PC-9 (cell line): Measurements from ENCODE around the gene DPYSL4. TPM values are rescaled to one million over a fixed set of nuclear protein-coding genes. Genes with fewer than 3 reads are reported as not detected.

Experiments used
- BruUV-seq: library from RNA; stranded (reverse); fragments of 400-500 nt; replicated peaks from 2 replicates; lab custom pipeline; 2021; lab: Mats Ljungman, UMichigan
- CTCF ChIA-PET: fragments of 300-600 bp; sonication (Branson Sonifier 250); formaldehyde crosslinking; loops from one replicate; lab custom pipeline; 2022; ENCODE audit warnings: antibody characterized with exemption; lab: Charles Lee
- POLR2A ChIA-PET: fragments of 300-600 bp; sonication (Branson Sonifier 250); formaldehyde crosslinking; loops from one replicate; lab custom pipeline; 2022; ENCODE audit warnings: antibody characterized with exemption; ENCODE audit not compliant: unreplicated experiment; lab: Charles Lee
- DNase-seq, 2 experiments: peaks; one replicate each; pipeline versions ENCODE4 v3.0.0 to v3.0.0-alpha.2; 2015 to 2022; ENCODE audit warnings: mixed read lengths in 1 of 2
- H2AFZ ChIP-seq: fragments of 200-600 bp; sonication (generic); 2 replicates; pipeline ENCODE4 v1.8.1; 2017; ENCODE audit warnings: antibody characterized with exemption
- H3F3A ChIP-seq: fragments of 200-600 bp; sonication (generic); 2 replicates; pipeline ENCODE4 v1.8.1; 2017; ENCODE audit warnings: antibody characterized with exemption, mild to moderate bottlenecking, low read depth; ENCODE audit not compliant: insufficient read depth
- H3K27ac ChIP-seq: fragments of 200-600 bp; sonication (generic); 2 replicates; pipeline ENCODE4 v1.6.1; 2016; ENCODE audit warnings: mixed run types
- H3K27me3 ChIP-seq: fragments of 200-600 bp; sonication (generic); 2 replicates; pipeline ENCODE4 v1.6.1; 2016; ENCODE audit warnings: low read depth, mixed run types; ENCODE audit not compliant: insufficient read depth
- H3K36me3 ChIP-seq: fragments of 200-600 bp; sonication (generic); 2 replicates; pipeline ENCODE4 v1.6.1; 2016; ENCODE audit warnings: low read depth, mixed run types
- H3K4me1 ChIP-seq: fragments of 200-600 bp; sonication (generic); replicated peaks from 2 replicates; pipeline ENCODE4 v1.6.1; 2016; ENCODE audit warnings: mixed run types; ENCODE audit not compliant: insufficient read depth
- H3K4me2 ChIP-seq: fragments of 200-600 bp; sonication (generic); 2 replicates; pipeline ENCODE4 v1.6.1; 2017; ENCODE audit warnings: mixed run types
- H3K4me3 ChIP-seq: fragments of 200-600 bp; sonication (generic); 2 replicates; pipeline ENCODE4 v1.6.1; 2016; ENCODE audit warnings: mixed run types
- H3K79me2 ChIP-seq: fragments of 200-600 bp; sonication (generic); 2 replicates; pipeline ENCODE4 v1.6.1; 2017; ENCODE audit warnings: low read depth, mixed run types
- H3K9me2 ChIP-seq: fragments of 200-600 bp; sonication (generic); 2 replicates; pipeline ENCODE4 v1.8.1; 2017; ENCODE audit warnings: mild to moderate bottlenecking; ENCODE audit not compliant: insufficient read depth
- H3K9me3 ChIP-seq: fragments of 200-600 bp; sonication (generic); 2 replicates; pipeline ENCODE4 v1.8.1; 2016; ENCODE audit warnings: low read depth; ENCODE audit not compliant: insufficient read depth
- H4K20me1 ChIP-seq: fragments of 200-600 bp; sonication (generic); 2 replicates; pipeline ENCODE4 v1.8.1; 2017; ENCODE audit not compliant: insufficient read depth
- EZH2 ChIP-seq: fragments of 200-600 bp; sonication (generic); IDR thresholded peaks from 2 replicates; pipeline ENCODE4 v1.8.0; 2017; ENCODE audit warnings: antibody characterized with exemption, low read depth
- intact Hi-C: fragments of 100-400 bp; cut with micrococcal nuclease; formaldehyde crosslinking; loops from one replicate; pipeline ENCODE4 v1.10.0; 2022; ENCODE audit not compliant: unreplicated experiment
- total RNA-seq: library from RNA; stranded (reverse); gene quantifications from 2 replicates; pipeline ENCODE4 v1.2.3, GENCODE V29; 2021
- TF ChIP-seq, protein P1 (sequence below): fragments of 200-600 bp; sonication (generic); conservative IDR thresholded peaks from 2 replicates; pipeline ENCODE4 v1.6.1; 2017; ENCODE audit warnings: mixed run types, antibody characterized with exemption, mild to moderate bottlenecking, moderate library complexity

DPYSL4 gene
- total RNA-seq, 1 experiment from 2014 or later, result 4.8 TPM

DNA sequence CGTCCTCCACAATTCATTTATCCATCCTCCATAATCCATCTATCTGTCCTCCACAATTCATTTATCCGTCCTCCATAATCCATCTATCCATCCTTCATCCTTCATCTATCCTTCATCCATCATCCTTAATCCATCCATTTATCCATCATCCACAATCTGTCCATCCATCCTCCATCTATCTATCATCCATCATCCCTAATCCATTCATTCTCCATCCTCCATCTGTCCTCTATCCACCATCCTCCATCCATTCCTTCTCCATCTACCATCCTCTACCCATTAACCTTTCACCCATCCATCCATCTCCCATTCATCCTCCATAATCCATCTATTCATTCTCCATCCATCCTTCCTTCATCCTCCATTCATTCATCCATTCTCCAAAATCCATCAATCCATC, 36.0 kb upstream of the DPYSL4 start:
- no TSS peak for BruUV-seq
- H3K36me3 ChIP-seq, result no peaks in the 10 kb centered on the region
- no peaks in the 10 kb centered on the region for H3K27me3 ChIP-seq
- no peaks in the 10 kb centered on the region for H3K79me2 ChIP-seq
- no peak overlapping the region for H3K4me3 ChIP-seq
- H3K27ac ChIP-seq, result no peak overlapping the region
- ChIA-PET POLR2A (no interaction called here), CTCF (no interaction called here)
- intact Hi-C loops, result no loop called here
- no peaks in the 10 kb centered on the region for H3F3A ChIP-seq
- H4K20me1 ChIP-seq, result no peaks in the 10 kb centered on the region
- no peak overlapping the region for H2AFZ ChIP-seq
- DNase-seq, result no peak
- TF ChIP-seq EZH2, result no peak
- TF ChIP-seq, protein P1, sequence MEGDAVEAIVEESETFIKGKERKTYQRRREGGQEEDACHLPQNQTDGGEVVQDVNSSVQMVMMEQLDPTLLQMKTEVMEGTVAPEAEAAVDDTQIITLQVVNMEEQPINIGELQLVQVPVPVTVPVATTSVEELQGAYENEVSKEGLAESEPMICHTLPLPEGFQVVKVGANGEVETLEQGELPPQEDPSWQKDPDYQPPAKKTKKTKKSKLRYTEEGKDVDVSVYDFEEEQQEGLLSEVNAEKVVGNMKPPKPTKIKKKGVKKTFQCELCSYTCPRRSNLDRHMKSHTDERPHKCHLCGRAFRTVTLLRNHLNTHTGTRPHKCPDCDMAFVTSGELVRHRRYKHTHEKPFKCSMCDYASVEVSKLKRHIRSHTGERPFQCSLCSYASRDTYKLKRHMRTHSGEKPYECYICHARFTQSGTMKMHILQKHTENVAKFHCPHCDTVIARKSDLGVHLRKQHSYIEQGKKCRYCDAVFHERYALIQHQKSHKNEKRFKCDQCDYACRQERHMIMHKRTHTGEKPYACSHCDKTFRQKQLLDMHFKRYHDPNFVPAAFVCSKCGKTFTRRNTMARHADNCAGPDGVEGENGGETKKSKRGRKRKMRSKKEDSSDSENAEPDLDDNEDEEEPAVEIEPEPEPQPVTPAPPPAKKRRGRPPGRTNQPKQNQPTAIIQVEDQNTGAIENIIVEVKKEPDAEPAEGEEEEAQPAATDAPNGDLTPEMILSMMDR, result no peak
- H3K4me2 ChIP-seq, result no peak overlapping the region
- no peaks in the 10 kb centered on the region for H3K9me2 ChIP-seq
- H3K4me1 ChIP-seq, result no peaks in the 10 kb centered on the region
- H3K9me3 ChIP-seq, result no peaks in the 10 kb centered on the region

DNA sequence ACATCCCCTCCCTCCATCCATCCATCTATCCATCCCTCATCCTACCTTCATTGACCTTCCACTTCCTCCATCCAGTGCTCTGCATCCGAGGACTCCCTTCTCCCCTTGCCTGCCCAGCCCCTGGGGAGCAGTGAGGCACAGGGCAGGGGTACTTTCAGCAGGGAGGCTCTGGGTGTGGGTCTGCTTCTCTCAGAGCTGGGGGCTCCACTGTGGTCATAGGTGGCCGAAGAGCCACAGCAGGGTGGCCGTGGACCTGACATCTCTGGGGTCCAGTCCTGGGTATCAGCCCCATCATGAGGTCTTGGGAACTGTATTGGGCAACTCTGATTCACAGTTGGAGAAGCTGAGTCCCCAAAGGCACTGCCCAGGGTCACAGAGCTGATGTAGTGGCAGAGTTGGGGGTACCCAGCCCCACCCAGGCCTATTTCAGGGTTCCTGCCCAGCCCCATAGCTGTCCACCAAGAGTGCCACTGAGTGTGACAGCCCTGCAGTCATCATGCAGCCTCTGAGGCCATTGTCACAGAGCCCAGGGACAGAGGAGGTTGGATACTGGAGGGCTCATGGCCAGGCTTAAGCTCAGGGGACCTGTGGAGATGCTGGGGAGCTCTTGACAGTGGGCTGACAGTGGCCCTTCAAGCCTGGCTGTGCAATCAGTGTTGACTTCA, 35.3 kb upstream of the DPYSL4 start:
- no TSS peak for BruUV-seq
- Histone ChIP-seq H3K36me3 (no peaks in the 10 kb centered on the region), H4K20me1 (no peaks in the 10 kb centered on the region), H2AFZ (no peak overlapping the region), H3K79me2 (no peaks in the 10 kb centered on the region), H3K4me2 (no peak overlapping the region), H3K4me3 (no peak overlapping the region), H3F3A (no peaks in the 10 kb centered on the region), H3K4me1 (no peaks in the 10 kb centered on the region), H3K9me2 (no peaks in the 10 kb centered on the region), H3K27me3 (no peaks in the 10 kb centered on the region), H3K27ac (no peak overlapping the region), H3K9me3 (no peaks in the 10 kb centered on the region)
- DNase-seq, result no peak
- CTCF ChIA-PET, result no interaction called here
- no peak for TF ChIP-seq EZH2
- TF ChIP-seq, protein P1, result no peak
- POLR2A ChIA-PET, result no interaction called here
- intact Hi-C loops, result no loop called here

- Histone ChIP-seq H2AFZ (no peak overlapping the region), H3K4me1 (no peaks in the 10 kb centered on the region), H3F3A (no peaks in the 10 kb centered on the region), H3K27ac (no peak overlapping the region), H3K36me3 (no peaks in the 10 kb centered on the region), H4K20me1 (no peaks in the 10 kb centered on the region), H3K27me3 (no peaks in the 10 kb centered on the region), H3K9me3 (no peaks in the 10 kb centered on the region), H3K4me3 (no peak overlapping the region), H3K4me2 (no peak overlapping the region), H3K79me2 (no peaks in the 10 kb centered on the region), H3K9me2 (no peaks in the 10 kb centered on the region)
- CTCF ChIA-PET, result no interaction called here
- TF ChIP-seq, protein P1, result no peak
- no peak for TF ChIP-seq EZH2
- POLR2A ChIA-PET, result no interaction called here
- no peak for DNase-seq
- no TSS peak for BruUV-seq
- intact Hi-C loops, result no loop called here
Observed at GRCh38 chr10:132151951-132152505, 34.7 kb upstream of the DPYSL4 start.
